GM10266 (cell line): ENCODE measurements around the gene NTNG1.

ENCODE experiments used
- DNase-seq: peaks from one replicate; pipeline ENCODE4 v3.0.0; 2012; ENCODE audit errors: extremely low spot score
- TF ChIP-seq, protein P1 (sequence below): IDR thresholded peaks from 2 replicates; pipeline ENCODE4 v1.5.1; 2012; ENCODE audit warnings: mild to moderate bottlenecking, low read depth; ENCODE audit not compliant: control insufficient read depth, insufficient read depth; ENCODE audit errors: missing control alignments

Gene NTNG1

DNA sequence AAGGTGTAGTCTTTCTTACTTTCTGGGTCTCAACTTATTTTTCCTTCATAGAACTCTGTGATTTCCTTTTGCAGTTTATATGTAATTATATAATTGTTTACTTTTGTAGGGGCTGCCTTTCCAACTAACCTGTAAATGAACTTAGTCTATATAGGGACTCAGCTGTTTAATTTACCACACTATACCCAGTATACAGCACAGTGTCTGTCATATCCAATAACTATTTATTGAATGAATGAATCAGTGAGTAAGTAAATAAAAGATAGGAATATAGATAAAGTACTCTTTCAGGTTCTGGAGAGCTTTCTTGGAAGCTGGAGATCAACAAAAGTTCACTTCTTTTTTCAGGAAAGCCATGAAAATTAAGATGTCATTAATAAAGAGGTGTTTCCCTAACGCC, 174.8 kb downstream of the NTNG1 start:
- no peak for DNase-seq
- TF ChIP-seq, protein P1, sequence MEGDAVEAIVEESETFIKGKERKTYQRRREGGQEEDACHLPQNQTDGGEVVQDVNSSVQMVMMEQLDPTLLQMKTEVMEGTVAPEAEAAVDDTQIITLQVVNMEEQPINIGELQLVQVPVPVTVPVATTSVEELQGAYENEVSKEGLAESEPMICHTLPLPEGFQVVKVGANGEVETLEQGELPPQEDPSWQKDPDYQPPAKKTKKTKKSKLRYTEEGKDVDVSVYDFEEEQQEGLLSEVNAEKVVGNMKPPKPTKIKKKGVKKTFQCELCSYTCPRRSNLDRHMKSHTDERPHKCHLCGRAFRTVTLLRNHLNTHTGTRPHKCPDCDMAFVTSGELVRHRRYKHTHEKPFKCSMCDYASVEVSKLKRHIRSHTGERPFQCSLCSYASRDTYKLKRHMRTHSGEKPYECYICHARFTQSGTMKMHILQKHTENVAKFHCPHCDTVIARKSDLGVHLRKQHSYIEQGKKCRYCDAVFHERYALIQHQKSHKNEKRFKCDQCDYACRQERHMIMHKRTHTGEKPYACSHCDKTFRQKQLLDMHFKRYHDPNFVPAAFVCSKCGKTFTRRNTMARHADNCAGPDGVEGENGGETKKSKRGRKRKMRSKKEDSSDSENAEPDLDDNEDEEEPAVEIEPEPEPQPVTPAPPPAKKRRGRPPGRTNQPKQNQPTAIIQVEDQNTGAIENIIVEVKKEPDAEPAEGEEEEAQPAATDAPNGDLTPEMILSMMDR, result no peak

DNA sequence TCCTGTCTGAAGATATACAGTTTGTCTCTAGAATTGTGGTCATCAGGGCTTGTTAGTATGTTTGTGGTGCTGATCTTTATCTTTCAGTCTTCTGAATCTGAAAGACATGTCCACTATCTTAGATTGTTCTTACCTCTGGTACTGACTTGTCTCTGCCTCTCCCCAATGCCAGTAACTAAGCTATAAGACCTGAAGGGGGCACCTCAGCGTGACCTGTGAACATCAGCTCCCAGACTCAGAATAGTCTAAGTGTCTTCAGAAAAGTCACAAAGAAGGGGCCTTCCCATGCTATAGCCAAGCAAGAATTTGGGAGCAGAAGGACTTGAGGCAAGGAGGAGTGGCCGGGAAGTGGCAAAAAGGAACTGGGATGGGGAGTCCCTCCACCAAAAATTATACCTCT, 178.1 kb downstream of the NTNG1 start:
- DNase-seq, result no peak
- TF ChIP-seq, protein P1, result no peak

DNA sequence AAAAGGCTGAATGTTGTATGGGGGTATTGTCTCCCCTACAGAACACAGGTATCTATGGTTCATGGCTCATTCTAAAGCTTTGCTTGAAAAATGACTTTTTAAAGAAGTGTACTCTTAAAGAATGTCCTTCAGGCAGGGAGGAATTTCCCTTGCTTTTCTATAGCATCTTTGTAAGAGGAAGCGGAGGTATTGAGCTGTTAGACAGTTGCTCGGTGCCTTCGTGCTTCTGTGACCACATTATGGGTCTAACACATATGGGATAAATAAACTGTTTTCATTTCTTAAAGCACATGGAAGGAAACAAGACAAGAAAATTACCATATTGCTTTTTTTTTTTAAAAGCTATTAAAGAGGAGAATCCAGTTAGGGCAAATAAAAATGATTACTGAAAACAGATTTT, 182.9 kb downstream of the NTNG1 start:
- DNase-seq, result no peak
- TF ChIP-seq, protein P1, result no peak

DNA sequence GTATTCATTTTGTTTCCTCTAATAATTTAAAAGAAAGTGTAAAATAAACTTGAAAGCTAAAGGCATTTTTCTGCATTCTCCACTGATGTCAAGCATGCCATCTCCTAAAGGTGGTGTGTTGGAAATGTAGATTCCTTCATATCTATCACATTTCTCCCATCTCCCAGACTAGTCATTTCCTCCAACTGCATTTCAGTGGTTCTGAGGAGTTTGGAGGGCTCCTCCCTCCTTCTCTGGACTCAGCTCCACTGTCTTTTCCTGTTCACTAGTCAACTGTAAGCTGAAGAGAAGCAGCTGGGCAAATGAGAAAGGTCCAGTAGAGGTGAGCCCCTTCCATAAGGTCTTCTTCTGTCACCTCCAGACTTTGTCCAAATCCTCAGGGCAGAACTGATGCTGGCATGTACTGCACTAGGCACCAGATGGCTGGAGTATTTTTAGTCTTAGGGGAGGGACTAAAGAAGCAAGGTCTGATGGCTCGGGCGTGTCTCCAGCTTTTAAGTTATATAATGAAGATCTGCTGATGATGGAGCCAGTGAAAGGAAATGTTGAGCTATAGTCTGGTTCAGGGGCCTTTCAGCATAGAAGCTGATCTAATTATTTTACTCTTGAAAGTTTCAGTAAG, 186.1 kb downstream of the NTNG1 start:
- TF ChIP-seq, protein P1, result no peak
- DNase-seq, result no peak

DNA sequence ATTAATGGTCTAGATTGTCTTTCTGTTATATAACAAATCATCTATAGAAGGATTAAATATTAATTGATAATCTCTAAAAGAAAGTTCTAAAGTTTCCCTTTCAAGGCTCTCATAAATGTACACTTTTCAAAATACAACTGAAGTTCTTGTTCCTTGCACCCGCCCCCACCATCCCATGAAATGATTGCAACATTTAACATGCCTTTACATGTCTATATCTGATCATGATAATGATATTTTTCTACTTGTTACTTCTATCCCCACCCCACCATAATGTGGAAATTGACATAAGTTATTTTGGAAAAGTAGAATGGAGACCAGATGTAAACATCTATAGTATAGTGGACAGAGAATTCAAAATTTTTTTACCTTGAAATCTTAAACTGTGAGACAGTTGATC, 186.6 kb downstream of the NTNG1 start:
- TF ChIP-seq, protein P1, result no peak

DNA sequence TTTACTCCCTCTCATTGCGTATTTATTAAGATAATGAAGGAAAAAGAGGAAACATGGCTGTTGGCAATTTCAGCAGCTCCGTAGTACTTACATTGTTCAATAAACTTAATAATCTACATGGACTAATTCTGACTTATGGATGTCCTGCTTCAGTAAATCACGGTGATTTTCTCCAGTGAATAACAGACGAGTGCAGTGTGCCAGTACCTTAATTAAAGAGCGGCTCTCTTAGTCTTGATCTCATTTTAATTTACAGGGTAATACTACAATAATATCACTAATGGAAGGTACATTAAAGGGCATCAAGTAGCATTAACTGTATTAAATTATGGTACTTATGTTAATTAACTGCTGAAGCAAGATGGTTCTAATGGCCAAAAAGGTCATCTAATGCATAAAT, 187.2 kb downstream of the NTNG1 start:
- TF ChIP-seq, protein P1, result no peak
- DNase-seq, result no peak

More for the DNA sequence above, 186.6 kb downstream of the NTNG1 start:
- no peak for DNase-seq

DNA sequence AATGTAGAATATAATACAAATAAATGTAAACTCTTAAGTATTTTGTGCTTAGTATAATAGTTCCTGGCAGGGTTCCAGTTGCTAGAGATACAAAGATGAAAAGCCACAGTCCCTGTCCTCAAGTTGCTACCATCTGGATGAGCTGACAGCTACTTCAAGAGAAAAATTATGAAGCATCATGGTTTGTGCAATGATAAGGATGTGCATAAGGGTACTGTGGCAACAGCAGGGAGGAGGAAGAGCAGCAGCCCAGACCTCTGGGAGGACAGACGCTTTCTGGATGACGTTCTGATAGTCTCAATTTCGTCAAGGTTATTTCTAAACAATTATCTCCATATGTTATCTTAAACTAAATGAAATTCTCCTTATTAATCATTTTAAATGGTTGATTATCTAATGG, 198.9 kb downstream of the NTNG1 start:
- TF ChIP-seq, protein P1, result no peak
- DNase-seq, result no peak
